IPS-NIHi7 (cell line): ENCODE measurements around the gene GNE.
"Not testable (repeated sequence)": the region's sequence is repeated elsewhere in the genome, so short reads cannot be mapped to it uniquely, and the experiment has no call there.

ENCODE experiments used
- DNase-seq: peaks from one replicate; pipeline ENCODE4 v3.0.0; 2012; ENCODE audit warnings: mixed read lengths; ENCODE audit errors: extremely low spot score

The GNE gene

GRCh38 chr9:36208521-36209253 is 49.6 kb downstream of the GNE start:
- no peak for DNase-seq

GRCh38 chr9:36207546-36208012 is 50.7 kb downstream of the GNE start:
- DNase-seq = no peak

GRCh38 chr9:36207016-36207415 is 51.2 kb downstream of the GNE start:
- no peak for DNase-seq

GRCh38 chr9:36204906-36205547 is 53.2 kb downstream of the GNE start:
- peak; percentile 64 for DNase-seq

- DNase-seq = no peak
Measured at GRCh38 chr9:36194326-36195000, 63.8 kb downstream of the GNE start.

GRCh38 chr9:36193023-36193422 is 65.2 kb downstream of the GNE start:
- no peak for DNase-seq

GRCh38 chr9:36192196-36192595 is 66.1 kb downstream of the GNE start:
- DNase-seq = no peak

GRCh38 chr9:36191686-36192085 is 66.6 kb downstream of the GNE start:
- DNase-seq = no peak

GRCh38 chr9:36191290-36191645 is 67.0 kb downstream of the GNE start:
- no peak for DNase-seq

GRCh38 chr9:36190388-36191289 is 67.6 kb downstream of the GNE start, which contains the start of gene CLTA:
Gene CLTA (plus strand): TSS chr9:36190921. CDS start chr9:36191057, 136 bp downstream.
- DNase-seq = peak; percentile 99

GRCh38 chr9:36189976-36190375 is 68.3 kb downstream of the GNE start:
- DNase-seq = no peak

- no peak for DNase-seq
Measured at GRCh38 chr9:36188212-36188611, 70.0 kb downstream of the GNE start.

GRCh38 chr9:36187414-36187813 is 70.8 kb downstream of the GNE start:
- no peak for DNase-seq

- DNase-seq = not testable (repeated sequence)
Measured at GRCh38 chr9:36180243-36180642, 78.0 kb downstream of the GNE start.

- DNase-seq = no peak
Measured at GRCh38 chr9:36177571-36177970, 80.7 kb downstream of the GNE start.

GRCh38 chr9:36176496-36176895 is 81.8 kb downstream of the GNE start:
- DNase-seq = not testable (repeated sequence)

GRCh38 chr9:36175209-36175608 is 83.0 kb downstream of the GNE start:
- not testable (repeated sequence) for DNase-seq

- DNase-seq = no peak
Measured at GRCh38 chr9:36174731-36175130, 83.5 kb downstream of the GNE start.

GRCh38 chr9:36174271-36174670 is 84.0 kb downstream of the GNE start:
- no peak for DNase-seq

- no peak for DNase-seq
Measured at GRCh38 chr9:36173861-36174260, 84.4 kb downstream of the GNE start.

- no peak for DNase-seq
Measured at GRCh38 chr9:36170531-36170930, 87.7 kb downstream of the GNE start.

GRCh38 chr9:36169708-36170107 is 88.5 kb downstream of the GNE start:
- DNase-seq = no peak
